OCI-M2 (cell line): Measurements from ENCODE around the gene MSI2.
"Not testable (repeated sequence)": the region's sequence is repeated elsewhere in the genome, so short reads cannot be mapped to it uniquely, and the experiment has no call there.

Source experiments
- DNase-seq: peaks from one replicate; lab custom pipeline; 2025; ENCODE audit not compliant: unreplicated experiment; lab: John Stamatoyannopoulos, UW

Gene MSI2

DNA sequence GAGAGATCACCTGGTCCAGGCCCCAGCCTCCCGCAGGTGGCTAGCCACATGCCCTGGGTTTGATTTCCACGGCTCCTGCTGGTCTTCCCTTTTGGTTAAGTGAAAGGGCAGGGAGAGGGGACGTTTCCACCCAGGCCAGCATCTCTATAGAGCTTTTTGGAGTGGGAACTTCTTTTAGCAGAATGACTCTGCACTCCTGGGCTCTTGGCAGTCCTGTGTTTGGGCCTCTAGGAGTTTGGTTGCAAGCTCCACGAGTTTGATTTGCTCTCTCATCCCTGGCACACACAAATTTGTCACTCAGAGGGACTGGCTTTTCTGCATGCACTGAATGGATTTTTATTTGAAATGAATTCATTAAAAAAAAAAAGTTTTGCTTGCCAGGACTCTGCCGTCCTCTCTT is 32.8 kb downstream of the MSI2 start:
- no peak for DNase-seq

DNA sequence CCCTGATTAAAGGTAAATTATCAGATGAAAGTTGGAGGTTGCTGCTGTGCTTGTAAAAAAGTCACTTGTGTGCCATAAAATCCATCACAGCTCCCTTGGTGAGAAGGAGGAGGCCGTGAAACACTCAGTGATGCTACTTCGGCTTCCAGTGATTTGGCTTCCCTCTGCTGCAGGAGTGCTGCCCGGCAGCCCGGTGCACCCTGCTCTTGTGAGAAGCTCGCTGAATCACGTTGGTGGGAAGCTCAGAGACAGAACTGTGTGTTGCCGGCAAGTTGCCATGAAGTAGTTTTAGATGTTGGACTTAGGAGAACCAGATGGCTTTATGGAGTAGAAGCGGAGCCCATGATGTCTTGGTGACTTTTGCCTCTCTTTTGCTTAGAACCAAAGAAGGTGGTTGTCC is 33.3 kb downstream of the MSI2 start:
- DNase-seq, result no peak

DNA sequence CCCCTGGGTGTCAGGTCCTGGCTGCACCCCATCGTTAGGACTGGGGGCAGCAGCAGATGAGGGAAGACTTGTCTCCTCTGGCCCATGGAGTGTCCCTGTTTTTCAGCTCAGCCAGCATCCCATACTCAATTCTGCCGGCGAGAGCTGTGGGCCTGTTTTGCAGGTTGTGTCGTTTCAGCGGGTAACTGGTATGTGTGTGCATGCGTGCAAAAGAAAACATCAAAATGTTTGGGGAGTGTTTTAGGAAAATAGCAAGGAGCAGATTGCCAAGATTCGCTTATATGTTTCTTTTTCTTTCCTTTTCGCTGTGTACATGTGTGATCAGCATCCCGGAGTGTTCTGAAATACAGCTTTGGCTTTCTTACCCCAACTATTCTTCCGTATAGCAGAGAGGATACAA is 34.7 kb downstream of the MSI2 start:
- DNase-seq, result no peak

DNA sequence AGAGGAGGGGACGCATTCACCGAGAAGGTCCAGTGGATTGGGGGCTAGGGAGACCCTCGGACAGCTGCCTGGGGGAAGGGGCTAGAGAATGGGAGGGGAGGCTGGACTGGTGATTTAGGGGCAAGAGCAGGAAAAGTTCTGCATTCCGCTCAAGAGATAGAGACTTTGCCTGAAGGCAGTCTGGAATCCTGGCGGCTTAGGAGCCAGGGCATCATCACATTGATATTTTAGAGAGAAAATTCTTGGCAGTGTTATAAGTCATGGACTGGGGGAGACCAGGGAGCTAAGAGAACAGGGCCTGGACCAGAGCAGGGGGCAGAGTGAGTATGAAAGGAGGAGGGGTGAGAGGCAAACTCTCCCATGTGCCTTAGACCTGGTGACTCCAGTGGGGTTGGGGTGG is 35.8 kb downstream of the MSI2 start:
- no peak for DNase-seq

DNA sequence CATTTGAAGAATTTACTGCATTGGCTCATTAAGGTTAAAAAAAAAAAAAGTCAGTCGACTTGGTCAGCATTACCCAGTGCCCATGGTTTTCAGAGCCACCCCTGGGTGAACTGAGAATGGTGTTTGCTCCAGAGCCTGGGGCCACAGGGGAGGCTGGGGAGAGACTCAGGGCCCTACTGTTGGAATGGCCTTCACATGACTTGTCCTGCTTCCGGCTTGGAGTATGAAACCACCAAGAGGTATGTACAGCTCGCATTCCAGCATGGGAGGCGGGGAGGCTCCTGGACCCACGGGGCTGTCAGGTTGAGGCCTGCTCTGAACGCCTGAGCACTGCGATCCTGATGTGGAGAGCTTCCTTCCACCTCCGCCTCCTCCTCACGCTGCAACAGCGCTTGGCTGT is 36.8 kb downstream of the MSI2 start:
- DNase-seq, result no peak

DNA sequence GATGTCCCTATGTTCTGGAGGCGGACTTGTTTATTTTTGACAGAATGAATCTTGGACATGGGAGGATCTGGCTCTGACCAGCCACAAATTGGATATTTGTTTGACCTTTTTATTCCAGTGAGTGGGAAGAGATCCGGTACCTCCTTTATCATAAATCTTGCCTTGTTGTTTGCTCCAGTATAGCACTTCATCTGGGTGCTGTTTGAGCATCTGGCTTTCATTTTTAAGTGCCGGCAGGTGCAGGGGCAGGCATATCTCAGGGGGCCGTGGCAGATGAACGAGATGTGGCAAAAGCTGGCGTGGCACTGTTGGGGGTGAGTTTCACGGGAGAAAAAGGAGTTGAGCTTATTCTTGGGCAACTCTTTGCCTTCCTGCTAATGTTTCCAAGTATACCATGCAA is 37.8 kb downstream of the MSI2 start:
- DNase-seq, result no peak

DNA sequence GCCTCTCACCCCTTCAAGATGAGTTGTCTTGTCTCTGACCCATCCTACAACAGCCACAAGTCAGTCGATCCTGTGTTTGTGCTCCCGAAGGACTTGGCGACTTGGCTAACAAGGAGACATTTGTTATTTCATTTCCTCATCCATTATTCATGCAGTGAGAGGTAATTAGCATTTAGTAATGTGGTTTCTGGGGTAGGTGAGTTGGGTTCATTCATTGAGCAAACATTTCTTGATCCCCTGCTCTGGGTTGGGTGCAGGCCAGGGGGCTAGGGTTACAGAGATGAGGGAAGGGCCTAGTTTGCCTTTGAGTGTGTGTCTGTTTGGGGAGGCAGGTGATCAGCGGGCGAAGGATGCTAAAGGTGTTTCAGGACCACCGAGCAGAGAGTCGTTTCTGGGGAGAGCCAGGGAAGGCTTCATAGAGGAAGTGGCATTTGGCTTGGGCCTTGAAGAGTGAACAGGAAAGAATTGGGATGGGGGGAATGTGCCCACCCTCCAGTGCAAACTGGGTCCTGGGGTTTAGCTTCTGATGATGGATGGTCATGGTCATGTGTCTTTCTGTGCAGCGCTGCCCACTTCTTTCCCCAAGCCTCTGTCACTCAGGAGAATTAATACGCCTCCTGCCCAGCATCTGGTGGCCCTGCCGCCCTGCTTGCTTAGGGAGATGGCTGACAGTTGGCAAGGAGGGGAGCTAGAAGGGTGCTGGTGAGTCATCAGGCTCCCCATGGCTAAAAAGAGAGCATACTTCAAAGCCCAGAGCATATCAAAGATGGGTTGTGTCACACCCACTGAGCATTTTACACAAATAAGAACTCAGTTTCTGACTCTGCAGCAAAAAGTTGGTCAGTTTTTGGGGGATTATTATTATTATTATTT is 38.5 kb downstream of the MSI2 start:
- no peak for DNase-seq

DNA sequence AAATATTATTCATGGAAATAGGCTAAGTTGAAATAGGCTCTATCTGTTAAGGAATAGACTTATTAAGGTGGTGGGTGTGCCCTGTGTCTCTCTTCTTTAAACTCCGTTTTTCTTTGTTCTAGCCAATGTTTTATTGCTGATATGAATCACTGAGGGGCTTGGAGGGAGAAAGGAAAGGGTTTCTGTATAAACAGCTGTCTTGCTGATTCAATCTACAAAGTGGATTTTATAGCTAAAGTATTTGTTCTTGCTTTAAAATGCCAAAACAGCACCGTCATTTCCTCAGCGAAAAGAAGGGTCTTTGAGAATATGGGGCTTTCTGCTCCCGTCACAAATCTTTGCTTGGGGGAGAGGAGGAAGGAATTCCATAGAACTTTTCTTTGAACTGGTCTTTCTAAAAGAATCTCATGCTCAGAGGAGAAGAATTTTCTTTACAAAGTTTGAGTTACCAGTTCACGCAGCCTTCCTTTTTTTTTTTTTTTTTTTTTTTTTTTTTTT is 39.3 kb downstream of the MSI2 start:
- DNase-seq, result no peak

DNA sequence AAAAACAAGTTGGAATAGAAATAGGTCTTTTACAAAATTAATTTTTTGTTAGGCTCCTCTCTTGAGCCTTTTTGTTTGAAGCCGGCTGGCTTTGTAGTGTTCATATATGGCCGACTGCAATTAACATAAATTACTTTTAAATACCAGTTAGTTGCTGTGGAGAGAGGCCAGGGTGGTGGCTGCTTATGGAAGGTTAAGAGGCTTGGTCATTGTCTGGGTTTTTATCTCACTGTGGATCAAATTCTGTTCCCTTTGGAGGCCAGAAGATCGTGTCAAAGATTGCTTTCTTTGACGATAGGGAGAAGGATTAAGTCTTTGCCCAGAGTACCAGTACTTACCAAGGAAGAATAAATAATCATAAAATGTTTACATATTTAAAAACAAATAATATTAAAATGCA is 39.9 kb downstream of the MSI2 start:
- no peak for DNase-seq

DNA sequence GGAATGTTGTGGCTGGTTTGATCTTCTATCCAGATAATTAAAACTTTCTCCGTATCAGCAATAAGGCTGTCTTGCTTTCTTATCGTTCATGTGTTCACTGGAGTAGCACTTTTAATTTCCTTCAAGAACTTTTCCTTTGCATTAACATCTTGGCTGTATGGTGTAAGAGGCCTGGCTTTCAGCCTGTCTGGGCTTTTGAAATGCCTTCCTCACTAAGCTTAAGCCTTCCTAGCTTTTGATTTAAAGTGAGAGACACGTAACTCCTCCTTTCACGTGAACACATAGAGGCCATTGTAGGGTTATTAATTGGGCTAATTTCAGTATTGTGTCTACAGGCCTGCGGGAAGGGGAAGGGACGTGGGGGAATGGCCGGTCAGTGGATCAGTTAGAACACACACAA is 42.9 kb downstream of the MSI2 start:
- DNase-seq, result no peak

DNA sequence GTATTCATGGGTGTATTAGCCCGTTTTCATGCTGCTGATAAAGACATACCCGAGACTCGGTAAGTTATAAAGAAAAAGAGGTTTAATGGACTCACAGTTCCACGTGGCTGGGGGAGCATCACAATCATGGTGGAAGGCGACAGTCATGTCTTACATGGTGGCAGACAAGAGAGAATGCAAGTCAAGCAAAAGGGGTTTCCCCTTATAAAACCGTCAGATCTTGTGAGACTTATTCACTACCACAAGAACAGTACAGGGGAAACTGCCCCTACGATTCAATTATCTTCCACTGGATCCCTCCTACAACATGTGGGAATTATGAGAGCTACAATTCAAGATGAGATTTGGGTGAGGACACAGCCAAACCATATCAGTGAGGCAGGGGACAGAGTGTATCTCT is 44.3 kb downstream of the MSI2 start:
- not testable (repeated sequence) for DNase-seq

DNA sequence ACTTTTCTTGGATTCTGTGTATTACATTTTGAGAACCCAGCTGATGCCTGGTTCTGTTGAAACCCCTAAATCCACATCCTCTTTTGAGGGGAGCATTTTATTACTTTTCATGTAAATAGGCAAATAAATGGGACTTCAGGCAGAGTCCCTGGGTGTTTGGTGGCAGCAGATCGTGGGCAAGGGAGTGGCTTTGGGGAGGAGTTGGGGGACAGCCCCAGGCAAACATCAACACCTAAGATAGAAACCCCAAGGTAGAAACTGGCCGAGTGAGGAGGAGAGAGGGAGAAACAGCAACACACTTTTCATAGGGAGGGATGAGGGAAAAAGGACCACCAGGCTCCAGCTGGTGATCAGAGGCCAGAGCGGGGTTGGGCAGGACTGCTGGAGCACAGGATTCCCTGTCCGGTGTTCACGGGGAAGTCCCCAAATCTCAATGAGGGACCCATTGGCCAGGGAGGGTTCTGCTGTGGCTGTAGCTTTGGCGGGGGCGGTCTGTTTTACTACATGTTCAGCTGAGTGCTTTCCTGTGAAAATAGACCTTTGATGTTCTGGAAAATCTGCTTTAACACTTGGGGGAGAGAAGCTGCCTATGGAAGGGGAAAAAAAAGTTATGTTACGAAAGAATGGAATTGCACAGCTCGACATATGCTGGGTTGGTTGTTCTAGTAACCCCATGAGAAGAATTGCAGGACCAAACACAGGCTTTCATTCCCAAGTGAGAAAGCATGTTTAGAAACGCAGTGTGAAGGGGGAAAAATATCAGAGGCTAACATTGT is 46.6 kb downstream of the MSI2 start:
- no peak for DNase-seq

DNA sequence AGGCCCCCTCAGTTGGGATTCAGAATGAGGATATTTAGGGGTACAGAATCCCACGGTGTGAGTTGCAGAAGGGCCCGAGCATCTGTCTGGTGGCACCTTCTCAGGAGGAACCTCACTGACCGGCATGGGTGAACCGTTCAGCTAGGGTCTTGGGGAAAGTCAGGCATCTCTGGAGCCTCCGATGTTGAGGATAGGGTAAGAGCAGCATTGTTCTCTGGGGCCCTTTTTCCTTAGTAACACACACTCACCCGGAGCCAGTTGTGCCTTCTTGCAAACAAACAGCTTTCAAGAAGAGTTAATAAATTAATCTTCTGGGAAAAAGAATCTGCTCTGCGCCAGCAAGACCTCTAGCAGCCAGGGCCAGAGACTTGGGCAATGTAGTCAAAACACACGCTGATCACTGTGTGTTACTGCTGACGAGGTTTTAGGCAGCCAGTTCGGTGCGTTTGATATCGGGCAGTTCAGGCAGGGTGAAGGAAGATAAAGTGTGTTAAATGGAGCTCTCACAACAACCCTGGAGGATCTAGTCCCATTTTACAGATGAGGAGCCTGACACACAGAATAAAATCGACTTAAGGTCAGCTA is 48.9 kb downstream of the MSI2 start:
- no peak for DNase-seq

DNA sequence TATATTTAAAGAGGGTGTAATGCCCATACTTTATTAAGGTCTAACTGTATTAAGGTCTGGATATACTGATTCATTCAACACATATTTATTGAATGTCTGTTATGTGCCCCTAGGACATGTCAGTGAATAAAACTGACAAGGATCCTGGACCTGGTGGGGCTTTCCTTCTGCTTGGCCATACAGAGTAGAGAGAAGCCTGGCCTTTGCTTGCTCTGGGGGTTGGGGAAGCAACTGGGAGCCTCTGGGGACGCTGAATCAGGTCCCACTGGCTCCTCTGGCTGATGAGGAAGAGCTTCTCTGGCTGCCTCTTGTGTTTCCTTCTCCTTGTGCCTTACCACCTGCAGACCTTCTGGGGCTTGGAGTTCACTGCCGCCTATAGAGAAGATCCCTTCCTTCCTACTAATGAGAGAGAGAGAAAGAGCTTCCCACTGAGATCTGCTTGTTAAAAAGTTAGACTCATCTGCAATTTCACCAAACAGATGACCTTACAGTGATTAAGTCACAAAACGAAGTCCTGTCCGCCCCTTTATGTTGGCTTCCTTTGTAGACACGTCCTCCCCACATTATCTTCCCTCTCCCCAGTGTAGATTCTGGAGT is 49.7 kb downstream of the MSI2 start:
- DNase-seq, result no peak

DNA sequence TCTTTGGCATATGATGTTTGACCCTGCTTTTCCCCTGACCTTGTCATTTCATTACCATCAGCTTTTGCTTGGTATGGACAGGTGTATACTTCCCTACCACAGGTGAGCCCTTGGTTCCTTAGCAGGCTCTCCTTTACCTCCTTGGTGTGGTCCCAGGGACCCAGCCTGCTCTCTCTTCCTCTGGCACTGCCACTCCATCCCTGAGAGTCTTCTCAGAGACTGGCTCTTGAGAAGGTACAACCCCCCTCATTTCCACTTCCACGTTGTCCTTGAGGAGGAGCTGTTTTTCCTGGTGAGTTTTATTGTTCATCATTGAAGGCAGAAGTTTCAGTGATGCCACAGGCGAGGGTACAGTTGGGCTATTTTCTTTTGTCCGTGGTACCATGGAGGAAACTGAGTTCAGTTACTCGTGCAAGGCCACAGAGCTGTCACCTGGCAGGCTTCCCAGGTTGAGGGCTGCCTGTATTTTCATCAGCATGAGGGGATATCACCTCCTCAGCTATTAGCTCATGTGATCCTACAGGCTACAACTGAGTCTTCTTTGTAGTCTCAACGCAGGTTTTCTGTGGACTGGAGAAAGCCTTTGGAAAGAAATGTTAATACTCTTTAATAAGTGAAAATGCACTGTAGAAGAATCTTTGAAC is 52.3 kb downstream of the MSI2 start:
- DNase-seq, result no peak

DNA sequence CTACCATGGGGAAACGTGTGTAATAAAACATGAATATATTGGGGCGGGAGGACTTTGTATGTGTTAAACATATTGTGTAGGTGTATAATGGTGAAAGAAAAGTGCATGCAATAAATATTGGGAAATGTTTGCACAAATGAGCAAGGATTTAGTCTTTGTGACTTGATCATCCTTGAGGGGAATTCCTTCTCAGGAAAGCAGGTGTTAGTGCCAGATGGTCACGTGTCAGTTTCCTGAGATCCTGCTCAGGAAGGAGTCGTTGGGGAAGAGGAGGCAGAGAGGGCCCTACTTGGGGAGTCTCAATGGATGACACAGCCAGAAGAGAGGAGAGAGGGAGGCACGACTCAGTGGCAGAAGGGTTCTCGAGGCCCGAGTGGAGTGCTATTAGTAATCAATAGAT is 53.2 kb downstream of the MSI2 start:
- DNase-seq, result no peak

DNA sequence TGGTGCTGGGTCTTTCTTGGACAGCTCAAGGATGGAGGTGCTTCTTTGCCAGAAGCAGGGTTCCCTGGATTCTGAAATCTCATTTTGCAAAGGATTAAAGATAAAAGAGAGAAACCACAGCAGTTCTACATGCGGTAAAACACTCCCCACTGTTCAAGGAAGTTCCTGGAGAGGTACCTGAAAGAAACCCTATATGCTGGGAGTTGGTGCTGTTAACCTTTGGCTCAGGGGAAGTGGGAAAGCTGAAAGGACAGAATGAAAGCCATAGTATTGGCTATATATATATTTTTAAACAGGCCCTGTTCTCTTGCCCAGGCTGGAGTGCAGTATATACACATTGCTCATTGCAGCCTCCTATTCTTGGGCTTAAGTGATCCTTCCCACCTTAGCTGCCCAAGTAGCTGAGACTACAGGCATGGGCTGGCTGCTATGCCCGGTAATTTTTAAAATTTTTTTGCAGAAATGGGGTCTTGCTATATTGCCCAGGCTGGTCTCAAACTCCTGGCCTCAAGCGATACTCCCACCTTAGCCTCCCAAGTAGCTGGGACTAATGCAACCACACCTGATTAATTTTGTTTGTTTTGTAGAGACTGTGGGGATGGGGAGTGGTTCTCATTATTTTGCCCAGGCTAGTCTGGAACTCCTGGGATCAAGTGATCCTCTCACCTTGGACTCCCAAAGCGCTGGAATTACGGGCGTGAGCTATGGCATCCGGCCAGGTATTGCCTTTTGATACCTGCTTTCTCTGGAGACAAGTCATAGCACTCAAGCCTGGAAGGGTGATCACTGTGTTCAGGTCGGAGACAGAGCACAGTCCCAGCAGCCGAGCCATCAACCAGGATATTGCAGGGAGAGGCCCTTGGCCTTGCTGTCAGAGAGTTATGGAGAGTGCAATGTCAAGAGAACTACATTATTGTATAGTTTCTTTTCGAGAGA is 55.2 kb downstream of the MSI2 start:
- DNase-seq, result no peak

DNA sequence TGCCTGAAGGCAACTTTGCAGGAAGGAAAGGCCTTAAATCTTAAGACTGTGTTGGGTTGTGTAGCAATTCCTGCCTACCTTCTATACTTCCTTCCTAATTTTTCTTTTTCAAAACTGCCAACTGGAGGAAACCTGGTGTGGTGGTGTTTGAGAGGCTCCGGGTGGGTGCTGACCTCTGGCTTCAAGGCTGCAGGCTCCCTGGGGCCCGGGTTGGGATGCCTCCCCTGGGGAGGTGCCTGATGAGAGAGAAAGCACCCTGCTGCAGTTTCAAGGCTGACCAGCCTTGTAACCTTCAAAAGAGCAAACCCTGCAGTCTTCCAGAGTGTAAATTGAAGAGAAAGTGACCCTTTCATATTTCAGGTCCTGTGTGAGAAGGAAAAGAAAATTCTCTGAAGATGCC is 55.9 kb downstream of the MSI2 start:
- DNase-seq, result no peak

DNA sequence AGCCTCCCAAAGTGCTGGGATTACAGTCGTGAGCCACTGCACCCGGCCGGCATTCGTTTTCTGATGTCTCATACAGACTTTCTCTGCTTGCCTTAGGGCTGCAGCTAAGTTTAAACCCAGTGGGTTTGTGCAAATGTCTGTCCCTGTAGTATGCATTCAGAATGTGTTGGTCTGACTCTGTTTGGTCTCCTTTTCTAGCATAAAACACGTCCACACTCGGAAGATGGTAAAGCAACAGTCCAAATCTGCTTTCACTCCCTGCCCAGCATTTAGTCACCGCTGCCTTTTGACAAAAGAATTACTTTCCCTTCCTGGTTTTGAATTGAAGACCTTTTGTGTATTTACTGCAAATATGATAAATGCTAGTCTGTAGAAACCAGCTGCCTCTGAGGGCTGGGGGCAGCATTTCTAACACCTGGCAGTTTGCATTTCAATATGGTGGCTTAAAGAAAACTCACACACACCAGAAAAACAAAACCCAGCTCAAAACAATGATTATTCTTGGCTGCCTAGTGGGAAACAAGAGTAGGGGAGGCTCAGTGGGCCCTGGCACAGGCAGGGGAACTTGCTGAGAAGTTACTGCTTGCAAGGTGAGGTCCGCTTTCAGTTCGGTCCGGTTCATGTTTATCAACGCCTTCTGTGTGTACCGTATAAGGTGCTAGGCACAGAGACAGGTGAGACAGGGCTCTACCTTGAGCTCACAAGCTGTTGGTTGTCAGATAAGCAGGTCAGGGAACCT is 56.9 kb downstream of the MSI2 start:
- no peak for DNase-seq
